GM18507 (cell line): ENCODE results near the gene WARS2.
A peak's percentile ranks its signal among the peaks of the same experiment; 100 is the strongest.

ENCODE experiments used
- DNase-seq: peaks from one replicate; pipeline ENCODE4 v3.0.0; 2011; ENCODE audit warnings: low read depth; ENCODE audit not compliant: insufficient read length; ENCODE audit errors: extremely low spot score
- FAIRE-seq: peaks from 2 replicates; lab custom pipeline; 2011; peaks lifted over from hg19 to GRCh38; lab: Jason Lieb, UNC

WARS2 gene

GRCh38 chr1:119004781-119005180 is 135.7 kb downstream of the WARS2 start:
- no peak for FAIRE-seq
- no peak for DNase-seq

GRCh38 chr1:119004129-119004527 is 136.3 kb downstream of the WARS2 start:
- DNase-seq (no peak), FAIRE-seq (no peak)

- DNase-seq (no peak), FAIRE-seq (no peak)
Measured at GRCh38 chr1:119003413-119004128, 136.9 kb downstream of the WARS2 start.

GRCh38 chr1:119002028-119002686 is 138.3 kb downstream of the WARS2 start:
- no peak for DNase-seq
- peak; percentile 52 for FAIRE-seq

GRCh38 chr1:119001181-119002027 is 139.0 kb downstream of the WARS2 start:
- FAIRE-seq, result peak; percentile 63

GRCh38 chr1:119000371-119001180 is 139.9 kb downstream of the WARS2 start:
- DNase-seq (no peak), FAIRE-seq (no peak)

More at GRCh38 chr1:119001181-119002027, 139.0 kb downstream of the WARS2 start:
- DNase-seq, result no peak

GRCh38 chr1:118999348-119000071 is 140.9 kb downstream of the WARS2 start:
- no peak for DNase-seq
- no peak for FAIRE-seq

GRCh38 chr1:118998171-118998570 is 142.3 kb downstream of the WARS2 start:
- no peak for DNase-seq
- no peak for FAIRE-seq

GRCh38 chr1:118997225-118997624 is 143.2 kb downstream of the WARS2 start:
- DNase-seq (no peak), FAIRE-seq (no peak)

GRCh38 chr1:118995312-118996016 is 145.0 kb downstream of the WARS2 start:
- DNase-seq (no peak), FAIRE-seq (no peak)

- DNase-seq (no peak), FAIRE-seq (no peak)
Measured at GRCh38 chr1:118993700-118994026, 146.8 kb downstream of the WARS2 start.

GRCh38 chr1:118992868-118993699 is 147.4 kb downstream of the WARS2 start:
- no peak for DNase-seq
- FAIRE-seq, result no peak

- DNase-seq (no peak), FAIRE-seq (no peak)
Measured at GRCh38 chr1:118992237-118992825, 148.1 kb downstream of the WARS2 start.

GRCh38 chr1:118991448-118991847 is 149.0 kb downstream of the WARS2 start:
- no peak for DNase-seq
- FAIRE-seq, result no peak

- FAIRE-seq (no peak), DNase-seq (no peak)
Measured at GRCh38 chr1:118990513-118991152, 149.8 kb downstream of the WARS2 start.

- no peak for FAIRE-seq
- no peak for DNase-seq
Measured at GRCh38 chr1:118989878-118990378, 150.5 kb downstream of the WARS2 start.
